OCI-LY1 (cell line): Measurements from ENCODE around the gene RIMBP3C.
"Not testable (repeated sequence)": the region's sequence is repeated elsewhere in the genome, so short reads cannot be mapped to it uniquely, and the experiment has no call there.

Experiments
- H2AFZ ChIP-seq: fragments of 200-600 bp; sonication (generic), shearing (Covaris generic); 2 replicates; pipeline ENCODE4 v1.6.0; 2014; ENCODE audit warnings: antibody characterized with exemption, mild to moderate bottlenecking, low read length
- H3F3A ChIP-seq: fragments of 200-600 bp; sonication (generic), shearing (Covaris generic); 2 replicates; pipeline ENCODE4 v1.6.0; 2014; ENCODE audit warnings: mild to moderate bottlenecking, antibody characterized with exemption, low read length, moderate library complexity; ENCODE audit not compliant: insufficient read depth
- H3K27ac ChIP-seq: fragments of 200-600 bp; sonication (generic); 2 replicates; pipeline ENCODE4 v1.5.1; 2014; ENCODE audit warnings: low read length, mixed run types, mild to moderate bottlenecking, low read depth; ENCODE audit not compliant: poor library complexity, severe bottlenecking
- H3K27me3 ChIP-seq: fragments of 200-600 bp; sonication (generic); 2 replicates; pipeline ENCODE4 v1.6.0; 2014; ENCODE audit warnings: antibody characterized with exemption, mild to moderate bottlenecking, low read length, moderate library complexity; ENCODE audit not compliant: insufficient read depth
- H3K36me3 ChIP-seq: fragments of 200-600 bp; sonication (generic); 2 replicates; pipeline ENCODE4 v1.6.1; 2014; ENCODE audit warnings: mild to moderate bottlenecking, antibody characterized with exemption, low read length, moderate library complexity, mixed read lengths; ENCODE audit not compliant: insufficient read depth
- H3K4me1 ChIP-seq: fragments of 200-600 bp; sonication (generic); 2 replicates; pipeline ENCODE4 v1.5.1; 2014; ENCODE audit warnings: mild to moderate bottlenecking, low read length, moderate library complexity; ENCODE audit not compliant: insufficient read depth, severe bottlenecking
- H3K4me2 ChIP-seq: fragments of 200-600 bp; sonication (generic), shearing (Covaris generic); 2 replicates; pipeline ENCODE4 v1.6.1; 2014; ENCODE audit warnings: low read length
- H3K4me3 ChIP-seq: fragments of 200-600 bp; sonication (generic); 2 replicates; pipeline ENCODE4 v1.5.1; 2014; ENCODE audit warnings: low read length, low read depth, mild to moderate bottlenecking, mixed read lengths; ENCODE audit not compliant: poor library complexity, severe bottlenecking
- H3K79me2 ChIP-seq: fragments of 200-600 bp; shearing (Covaris generic); 2 replicates; pipeline ENCODE4 v1.6.1; 2016; ENCODE audit warnings: mixed run types, low read length, mixed read lengths; ENCODE audit not compliant: insufficient read depth
- H3K9ac ChIP-seq: fragments of 200-600 bp; sonication (generic), shearing (Covaris generic); 2 replicates; pipeline ENCODE4 v1.6.1; 2014; ENCODE audit warnings: mild to moderate bottlenecking, low read length, mixed read lengths
- H3K9me2 ChIP-seq: fragments of 200-600 bp; sonication (generic), shearing (Covaris generic); 2 replicates; pipeline ENCODE4 v1.6.1; 2014; ENCODE audit warnings: low read depth, mild to moderate bottlenecking, low read length, mixed read lengths
- H3K9me3 ChIP-seq: fragments of 200-600 bp; shearing (Covaris generic); 2 replicates; pipeline ENCODE4 v1.6.1; 2014; ENCODE audit warnings: low read length, mixed read lengths
- H4K20me1 ChIP-seq: fragments of 200-600 bp; sonication (generic), shearing (Covaris generic); 2 replicates; pipeline ENCODE4 v1.6.0; 2016; ENCODE audit warnings: mild to moderate bottlenecking, low read length; ENCODE audit not compliant: insufficient read depth
- CTCF ChIP-seq: fragments of 200-600 bp; sonication (generic), shearing (Covaris generic); IDR thresholded peaks from 2 replicates; pipeline ENCODE4 v1.5.1; 2017; ENCODE audit warnings: mild to moderate bottlenecking, antibody characterized with exemption, low read length, moderate library complexity, mixed read lengths
- EZH2 ChIP-seq: fragments of 200-600 bp; sonication (generic), shearing (Covaris generic); IDR thresholded peaks from 2 replicates; pipeline ENCODE4 v1.8.0; 2017; ENCODE audit warnings: borderline replicate concordance, mixed run types, mild to moderate bottlenecking, antibody characterized with exemption, low read length, moderate library complexity, mixed read lengths

Gene RIMBP3C

GRCh38 chr22:21551361-21551760 is at the start of gene RIMBP3C:
TSS of gene RIMBP3C (minus strand) at chr22:21551461. CDS start at chr22:21550976, 485 bp downstream.
- H3K36me3 ChIP-seq, H3F3A ChIP-seq, H3K9ac ChIP-seq, H3K4me1 ChIP-seq, H3K4me3 ChIP-seq, H3K9me3 ChIP-seq, H4K20me1 ChIP-seq, H3K27me3 ChIP-seq, H3K4me2 ChIP-seq, H3K27ac ChIP-seq, H2AFZ ChIP-seq, H3K9me2 ChIP-seq, H3K79me2 ChIP-seq: not testable (repeated sequence)

- Histone ChIP-seq H3K4me1 (no peaks in the 10 kb centered on the region), H3K9ac (no peak overlapping the region), H3K36me3 (peaks cover 49% of the 10 kb centered on the region), H2AFZ (no peak overlapping the region), H3K9me2 (no peaks in the 10 kb centered on the region), H3K27ac (no peak overlapping the region), H3K4me3 (no peak overlapping the region), H3K27me3 (no peaks in the 10 kb centered on the region), H3K79me2 (peaks cover 72% of the 10 kb centered on the region), H4K20me1 (no peaks in the 10 kb centered on the region), H3F3A (no peaks in the 10 kb centered on the region), H3K4me2 (no peak overlapping the region), H3K9me3 (no peaks in the 10 kb centered on the region)
- TF ChIP-seq CTCF: no peak
- TF ChIP-seq EZH2: no peak
Observed at GRCh38 chr22:21599053-21599893, 48.0 kb upstream of the RIMBP3C start.

- H3K9ac ChIP-seq: no peak overlapping the region
- H3F3A ChIP-seq: no peaks in the 10 kb centered on the region
- H3K9me3 ChIP-seq: no peaks in the 10 kb centered on the region
- no peak overlapping the region for H3K4me3 ChIP-seq
- no peak for TF ChIP-seq EZH2
- no peak for TF ChIP-seq CTCF
- peaks cover 71% of the 10 kb centered on the region for H3K79me2 ChIP-seq
- no peak overlapping the region for H3K4me2 ChIP-seq
- H3K27ac ChIP-seq: no peak overlapping the region
- H3K9me2 ChIP-seq: no peaks in the 10 kb centered on the region
- no peaks in the 10 kb centered on the region for H4K20me1 ChIP-seq
- no peak overlapping the region for H2AFZ ChIP-seq
- H3K4me1 ChIP-seq: no peaks in the 10 kb centered on the region
- H3K36me3 ChIP-seq: peaks cover 58% of the 10 kb centered on the region
- no peaks in the 10 kb centered on the region for H3K27me3 ChIP-seq
Observed at GRCh38 chr22:21598302-21598701, 47.0 kb upstream of the RIMBP3C start.

GRCh38 chr22:21596356-21597135 is 45.3 kb upstream of the RIMBP3C start:
- H2AFZ ChIP-seq, H3K27ac ChIP-seq, H3K9me3 ChIP-seq: not testable (repeated sequence)

More at GRCh38 chr22:21596356-21597135, 45.3 kb upstream of the RIMBP3C start:
- not testable (repeated sequence) for H3K4me3 ChIP-seq, H3K4me2 ChIP-seq, H3K9ac ChIP-seq, H3K4me1 ChIP-seq, H3K27me3 ChIP-seq, H3K9me2 ChIP-seq, H3F3A ChIP-seq, H4K20me1 ChIP-seq
- Histone ChIP-seq H3K79me2 (peaks cover 79% of the 10 kb centered on the region), H3K36me3 (peaks cover 60% of the 10 kb centered on the region)
